Stimulated activated CD4-positive, alpha-beta T cell treated with anti-CD3 and anti-CD28 coated beads, Interleukin-1b, Interleukin-23, amount 100 ng/mL, for 4 hours (primary cell): ENCODE measurements around the gene TACR1.
"Not testable (repeated sequence)": the region's sequence is repeated elsewhere in the genome, so short reads cannot be mapped to it uniquely, and the experiment has no call there.

Experiments used
- DNase-seq, 2 donors: peaks; one replicate each; pipeline ENCODE4 v3.0.0-alpha.2; 2020; ENCODE audit warnings: low read depth in 2 of 2

Gene TACR1

GRCh38 chr2:75194184-75194868 lies 5.0 kb downstream of the TACR1 start:
- no peak for DNase-seq

- no peak for DNase-seq
These were observed 6.8 kb downstream of the TACR1 start for GRCh38 chr2:75192496-75192895.

- no peak for DNase-seq
These were observed 8.9 kb downstream of the TACR1 start for GRCh38 chr2:75190271-75190990.

- no peak for DNase-seq
These were observed 12.5 kb downstream of the TACR1 start for GRCh38 chr2:75186821-75187220.

GRCh38 chr2:75182606-75183005 lies 16.7 kb downstream of the TACR1 start:
- no peak for DNase-seq

- DNase-seq: no peak
These were observed 18.8 kb downstream of the TACR1 start for GRCh38 chr2:75180476-75180875.

GRCh38 chr2:75177427-75177826 lies 21.9 kb downstream of the TACR1 start:
- DNase-seq: no peak

- no peak for DNase-seq
These were observed 23.9 kb downstream of the TACR1 start for GRCh38 chr2:75175456-75175855.

- no peak for DNase-seq
These were observed 24.3 kb downstream of the TACR1 start for GRCh38 chr2:75174981-75175380.

GRCh38 chr2:75174519-75174918 lies 24.8 kb downstream of the TACR1 start:
- no peak for DNase-seq

GRCh38 chr2:75173740-75174139 lies 25.6 kb downstream of the TACR1 start:
- no peak for DNase-seq

GRCh38 chr2:75171423-75171822 lies 27.9 kb downstream of the TACR1 start:
- not testable (repeated sequence) for DNase-seq

GRCh38 chr2:75170889-75171288 lies 28.4 kb downstream of the TACR1 start:
- DNase-seq: no peak

- no peak for DNase-seq
These were observed 31.1 kb downstream of the TACR1 start for GRCh38 chr2:75168186-75168585.

GRCh38 chr2:75166491-75166890 lies 32.8 kb downstream of the TACR1 start:
- no peak for DNase-seq

GRCh38 chr2:75162897-75163296 lies 36.4 kb downstream of the TACR1 start:
- DNase-seq: no peak

- no peak for DNase-seq
These were observed 37.1 kb downstream of the TACR1 start for GRCh38 chr2:75162259-75162658.

- DNase-seq: no peak
These were observed 41.9 kb downstream of the TACR1 start for GRCh38 chr2:75157435-75157834.

- no peak for DNase-seq
These were observed 44.2 kb downstream of the TACR1 start for GRCh38 chr2:75155115-75155514.

GRCh38 chr2:75153221-75153620 lies 46.1 kb downstream of the TACR1 start:
- DNase-seq: no peak

GRCh38 chr2:75152243-75152642 lies 47.1 kb downstream of the TACR1 start:
- not testable (repeated sequence) for DNase-seq

GRCh38 chr2:75147884-75148283 lies 51.4 kb downstream of the TACR1 start:
- not testable (repeated sequence) for DNase-seq

GRCh38 chr2:75146606-75147332 lies 52.6 kb downstream of the TACR1 start:
- no peak for DNase-seq
